ENCODE results near the gene CCDC187. TPM values are rescaled to one million over a fixed set of nuclear protein-coding genes. Genes with fewer than 3 reads are reported as not detected.

The CCDC187 gene
- total and polyA plus RNA-seq, 2 of the 8 experiments (the other 6 are each of a cell fraction or from before 2014, with no cell fraction given), result 0.02 TPM; not detected in 1

DNA sequence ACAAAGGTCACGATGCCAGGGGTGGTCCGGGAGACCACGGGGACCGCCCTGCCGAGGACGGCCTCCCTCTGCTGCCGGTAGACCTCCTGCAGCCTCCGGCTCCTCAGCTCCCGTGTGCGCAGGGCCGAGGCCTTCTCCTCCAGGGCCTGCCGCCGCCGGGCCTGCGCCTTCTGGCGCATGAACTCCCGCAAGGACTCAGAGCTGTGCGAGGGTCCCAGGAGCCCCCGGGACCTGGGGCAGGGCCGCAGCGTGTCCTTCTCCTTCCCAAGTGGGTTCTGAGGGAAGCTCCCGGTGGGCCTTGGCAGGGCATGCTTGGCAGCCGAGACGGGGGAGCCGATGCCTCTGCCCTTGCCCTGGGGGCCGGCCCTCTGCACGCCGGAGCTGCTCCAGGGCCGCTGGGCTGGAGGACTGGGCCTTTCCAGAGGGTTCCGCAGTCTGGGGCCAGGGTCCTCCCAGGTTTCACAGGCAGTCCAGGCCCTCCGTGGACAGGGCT lies 13.3 kb downstream of the CCDC187 start (continued):
- TF ChIP-seq BACH1 (IDR thresholded peaks at IDR 0.05; ENCODE audit: low read length) (no peak), GTF2F1 (IDR thresholded peaks at IDR 0.05; ENCODE audit: borderline replicate concordance, low read depth, low read length) (no peak), HDAC6 (IDR thresholded peaks at IDR 0.05; ENCODE audit: low read depth, low read length) (no peak), JUN (IDR thresholded peaks at IDR 0.05; ENCODE audit: low read depth, low read length) (no peak), TCF12 (IDR thresholded peaks at IDR 0.05; ENCODE audit: low read depth, low read length) (no peak), SIX5 (IDR thresholded peaks at IDR 0.05; ENCODE audit: low read depth, low read length) (no peak)
